Omental fat pad (tissue), 4 donors: ENCODE data around the gene EEA1. TPM values are rescaled to one million over a fixed set of nuclear protein-coding genes. Genes with fewer than 3 reads are reported as not detected.

Experiments
- ATAC-seq: fragments of 150-250 bp; one replicate; pipeline ENCODE4 v1.9.1; 2016; ENCODE audit warnings: mild to moderate bottlenecking, moderate library complexity; ENCODE audit not compliant: low FRiP score
- DNase-seq: peaks from one replicate; pipeline ENCODE4 v3.0.0-alpha.2; 2019; ENCODE audit warnings: low spot score
- CTCF ChIP-seq, 3 donors: fragments of 450-650 bp; IDR thresholded peaks; one replicate each; pipeline ENCODE4 v1.5.1; 2016 to 2017; ENCODE audit warnings: antibody characterized with exemption in 3 of 3, mild to moderate bottlenecking in 3 of 3, moderate library complexity in 2 of 3
- total RNA-seq, 4 donors: library from RNA; depleted of rRNA; stranded (reverse); fragments of >200 nt; gene quantifications; one replicate each; pipeline ENCODE4 v1.1.0, GENCODE V29; 2016

The EEA1 gene
- total RNA-seq, 4 donors from 2014 or later: 20.6 to 40.6 (median 25.4) TPM

GRCh38 chr12:92876496-92876895 lies 52.6 kb downstream of the EEA1 start:
- no peak for TF ChIP-seq CTCF (IDR thresholded peaks at IDR 0.05)
- DNase-seq: no peak
- no peak for ATAC-seq

DNA sequence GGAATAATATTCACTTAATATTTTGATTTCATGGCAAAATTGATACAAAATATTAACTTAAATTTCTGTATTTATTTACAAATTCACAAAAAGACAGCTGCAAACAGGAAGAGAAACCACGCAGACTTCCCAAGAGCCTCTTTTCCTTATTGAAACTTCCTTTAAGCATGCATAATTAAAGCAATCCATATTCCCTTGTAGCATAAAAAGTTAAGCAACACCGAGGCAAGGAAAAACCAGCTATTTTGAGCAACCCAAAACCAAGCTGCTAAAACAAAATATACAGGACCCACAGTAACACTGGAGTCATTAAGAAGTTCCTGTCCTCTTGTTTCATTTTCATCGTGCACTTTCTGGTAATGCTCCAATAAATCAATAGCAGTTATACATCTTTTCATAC lies 58.0 kb downstream of the EEA1 start:
- TF ChIP-seq CTCF (IDR thresholded peaks at IDR 0.05): no peak
- ATAC-seq: no peak
- DNase-seq: no peak

GRCh38 chr12:92866418-92866817 lies 62.7 kb downstream of the EEA1 start:
- DNase-seq (no peak), ATAC-seq (no peak)

DNA sequence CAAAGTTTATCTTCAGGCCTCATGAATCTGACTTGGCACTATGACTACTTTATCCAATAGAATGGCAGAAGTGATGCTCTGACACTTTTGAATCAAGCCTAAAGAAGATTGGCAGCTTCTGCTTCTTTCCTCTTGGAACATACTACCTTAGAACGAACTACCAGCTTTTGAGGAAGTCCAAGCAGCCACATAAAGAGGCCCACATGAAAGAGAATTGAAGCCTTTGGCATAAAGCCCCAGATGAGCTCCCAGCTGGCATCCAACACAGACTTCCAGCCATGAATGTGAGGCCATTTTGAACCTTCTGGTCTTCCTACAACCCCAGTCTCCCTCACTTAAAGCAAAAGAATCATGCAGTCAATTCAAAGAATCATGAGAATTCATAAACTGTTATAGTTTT lies 65.8 kb downstream of the EEA1 start:
- ATAC-seq (no peak), DNase-seq (no peak)
- no peak for TF ChIP-seq CTCF (IDR thresholded peaks at IDR 0.05)

More at GRCh38 chr12:92866418-92866817, 62.7 kb downstream of the EEA1 start:
- TF ChIP-seq CTCF (IDR thresholded peaks at IDR 0.05): no peak

- DNase-seq (no peak), ATAC-seq (no peak)
- no peak for TF ChIP-seq CTCF (IDR thresholded peaks at IDR 0.05)
Measured at GRCh38 chr12:92861381-92861780, 67.7 kb downstream of the EEA1 start.

GRCh38 chr12:92860521-92860920 lies 68.6 kb downstream of the EEA1 start:
- no peak for ATAC-seq
- no peak for TF ChIP-seq CTCF (IDR thresholded peaks at IDR 0.05)
- no peak for DNase-seq

DNA sequence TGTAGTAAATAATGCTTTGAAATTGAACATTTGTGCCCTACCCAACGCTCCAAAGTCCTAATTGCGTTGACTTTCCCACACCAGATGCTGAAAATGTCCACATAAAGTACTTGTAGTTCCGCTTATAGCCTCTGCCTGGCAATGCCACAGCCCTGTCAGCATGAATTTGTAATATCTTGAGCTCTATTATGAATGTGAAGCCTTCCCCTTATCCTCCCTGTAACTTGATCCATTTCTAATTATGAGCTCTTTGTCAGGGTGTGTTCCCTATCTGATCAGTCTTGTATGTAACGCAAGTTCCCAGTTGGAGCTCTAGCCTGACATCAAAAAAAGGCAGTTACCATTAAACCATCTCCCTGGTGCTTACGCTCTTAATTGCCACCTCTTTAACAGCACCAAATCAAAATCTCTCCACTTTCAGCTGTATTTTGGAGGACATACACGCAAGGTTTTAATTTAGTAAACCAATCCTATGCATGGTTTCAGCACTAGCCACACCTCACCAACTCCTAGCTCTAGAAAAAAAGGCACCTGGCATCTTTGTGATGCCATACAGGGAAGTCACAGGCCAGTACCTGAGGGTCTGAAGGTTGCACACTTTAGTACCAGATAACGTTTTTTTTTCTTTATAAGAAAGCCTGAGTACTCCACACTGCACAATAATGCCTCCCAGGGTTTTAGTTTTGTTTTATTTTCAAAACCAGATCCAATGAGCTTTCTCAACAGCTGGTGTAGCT lies 69.3 kb downstream of the EEA1 start:
- DNase-seq (no peak), ATAC-seq (no peak)
- TF ChIP-seq CTCF (IDR thresholded peaks at IDR 0.05): no peak
